ENCODE results near the gene CYP26B1. TPM values are rescaled to one million over a fixed set of nuclear protein-coding genes. Genes with fewer than 3 reads are reported as not detected.

The CYP26B1 gene
- total and polyA plus RNA-seq, 2 experiments from 2014 or later = 3.9 to 6.5 TPM

DNA sequence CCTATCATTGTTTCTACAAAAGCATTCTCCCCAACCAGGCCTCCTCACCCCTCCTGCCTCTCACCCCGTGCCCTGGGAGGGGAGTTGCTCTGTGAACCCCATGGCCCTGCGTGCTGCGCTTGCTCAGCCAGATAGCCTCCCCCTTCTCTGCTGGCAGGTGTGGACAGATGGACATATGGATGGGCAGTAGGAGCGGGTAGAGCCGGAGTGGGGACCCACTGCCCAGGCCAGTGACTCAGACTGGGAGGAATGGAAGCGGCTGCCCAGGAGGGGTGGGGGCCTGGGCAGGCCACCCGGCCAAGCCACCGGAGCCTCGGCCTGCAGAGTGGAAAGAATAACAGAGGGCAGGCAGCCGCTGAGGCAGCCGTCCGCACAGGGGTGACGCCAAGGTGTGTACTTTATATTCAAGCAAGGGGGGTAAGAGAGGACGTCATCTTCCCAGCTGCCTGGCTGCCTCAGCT, 8.7 kb downstream of the CYP26B1 start:
- WGBS (ENCODE audit: low lambda C conversion rate, missing lambda C conversion rate) = 82% methylated on average over 14 of the region's 14 CpGs

DNA sequence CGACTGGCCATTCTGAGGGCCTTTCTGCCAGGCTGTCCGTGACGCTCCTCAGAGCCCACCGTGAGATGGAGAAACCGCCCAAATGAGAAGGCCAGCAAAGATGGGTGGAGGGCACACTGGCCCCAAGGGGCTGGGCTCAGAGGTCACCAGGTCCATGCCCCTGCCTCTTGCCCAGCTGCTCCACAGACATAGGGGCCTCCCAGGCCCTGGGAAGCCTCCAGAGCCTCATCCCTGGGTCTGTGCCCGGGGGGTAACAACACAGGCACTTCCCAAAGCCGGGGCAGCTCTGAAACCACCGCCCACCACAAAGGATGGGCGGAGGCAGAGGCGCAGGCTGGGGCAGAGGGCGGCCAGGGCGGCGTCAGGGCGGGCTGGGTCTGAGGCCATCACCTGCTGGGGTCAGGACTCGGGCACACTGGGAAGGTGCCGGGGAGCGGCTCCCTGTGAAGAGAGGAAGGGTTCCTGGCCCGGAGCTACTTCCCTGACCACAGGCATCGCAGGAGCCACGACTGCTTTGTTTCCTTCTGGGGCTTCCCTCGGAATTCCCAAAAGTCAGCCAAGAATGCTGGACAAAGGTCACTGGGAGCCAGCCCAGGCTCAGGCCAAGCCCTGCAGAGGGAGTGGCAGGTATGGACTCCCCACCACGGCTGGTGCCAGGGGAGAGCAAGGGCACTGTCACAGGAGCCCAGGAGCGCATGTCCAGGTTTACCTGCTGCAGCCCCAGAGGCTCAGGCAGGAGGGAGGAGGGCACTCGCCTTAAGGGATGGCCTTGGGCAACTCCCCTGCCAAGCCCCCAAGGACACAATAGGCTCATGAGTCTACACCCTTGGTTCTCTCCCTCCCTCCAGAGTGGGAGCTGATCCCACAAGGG, 9.4 kb downstream of the CYP26B1 start:
- Histone ChIP-seq H3K4me1 (ENCODE audit: insufficient read depth) (peaks cover 8% of the 10 kb centered on the region), H3K27ac (no peak overlapping the region), H3K4me3 (no peak overlapping the region), H3K9me2 (replicated peaks; ENCODE audit: insufficient read depth) (no peaks in the 10 kb centered on the region), H3K79me2 (no peaks in the 10 kb centered on the region), H3K27me3 (peaks cover 11% of the 10 kb centered on the region), H3K4me2 (no peak overlapping the region), H4K20me1 (ENCODE audit: insufficient read depth, poor library complexity, severe bottlenecking) (no peaks in the 10 kb centered on the region), H3K9me3 (ENCODE audit: low read depth) (no peaks in the 10 kb centered on the region), H2AFZ (no peak overlapping the region), H3K36me3 (replicated peaks; ENCODE audit: insufficient read depth, low read depth) (no peaks in the 10 kb centered on the region)
- no peak for DNase-seq (ENCODE audit: low spot score)
- no peak for TF ChIP-seq EZH2 (IDR thresholded peaks at IDR 0.05; ENCODE audit: borderline replicate concordance)
- TF ChIP-seq CTCF (IDR thresholded peaks at IDR 0.05; ENCODE audit: poor library complexity) = no peak
- 72% methylated on average over 24 of the region's 24 CpGs for WGBS (ENCODE audit: low lambda C conversion rate, missing lambda C conversion rate)

More for the DNA sequence above, 8.7 kb downstream of the CYP26B1 start:
- Histone ChIP-seq H3K79me2 (no peaks in the 10 kb centered on the region), H3K9me3 (ENCODE audit: low read depth) (no peaks in the 10 kb centered on the region), H3K27me3 (peaks cover 18% of the 10 kb centered on the region), H3K4me1 (ENCODE audit: insufficient read depth) (peaks cover 15% of the 10 kb centered on the region), H3K4me2 (no peak overlapping the region), H4K20me1 (ENCODE audit: insufficient read depth, poor library complexity, severe bottlenecking) (no peaks in the 10 kb centered on the region), H2AFZ (no peak overlapping the region), H3K36me3 (replicated peaks; ENCODE audit: insufficient read depth, low read depth) (no peaks in the 10 kb centered on the region), H3K4me3 (no peak overlapping the region), H3K27ac (no peak overlapping the region), H3K9me2 (replicated peaks; ENCODE audit: insufficient read depth) (no peaks in the 10 kb centered on the region)
- TF ChIP-seq EZH2 (IDR thresholded peaks at IDR 0.05; ENCODE audit: borderline replicate concordance) (no peak), EZH2phosphoT487 (IDR thresholded peaks at IDR 0.05; ENCODE audit: low read depth, severe bottlenecking, unreplicated experiment) (no peak), CTCF (IDR thresholded peaks at IDR 0.05; ENCODE audit: poor library complexity) (no peak)
- no peak for DNase-seq (ENCODE audit: low spot score)

- 25% methylated on average over 10 of the region's 10 CpGs for WGBS (ENCODE audit: low lambda C conversion rate, missing lambda C conversion rate)
- peak; percentile 66 for DNase-seq (ENCODE audit: low spot score)
- H3K4me3 ChIP-seq = no peak overlapping the region
- no peaks in the 10 kb centered on the region for H3K9me3 ChIP-seq (ENCODE audit: low read depth)
- peaks cover 6% of the 10 kb centered on the region for H3K27me3 ChIP-seq
- peaks cover under 1% of the 10 kb centered on the region for H3K4me1 ChIP-seq (ENCODE audit: insufficient read depth)
- no peaks in the 10 kb centered on the region for H3K36me3 ChIP-seq (replicated peaks; ENCODE audit: insufficient read depth, low read depth)
- no peaks in the 10 kb centered on the region for H4K20me1 ChIP-seq (ENCODE audit: insufficient read depth, poor library complexity, severe bottlenecking)
- no peaks in the 10 kb centered on the region for H3K9me2 ChIP-seq (replicated peaks; ENCODE audit: insufficient read depth)
- no peak overlapping the region for H2AFZ ChIP-seq
- TF ChIP-seq CTCF (IDR thresholded peaks at IDR 0.05; ENCODE audit: poor library complexity) (peak; percentile 86), EZH2phosphoT487 (IDR thresholded peaks at IDR 0.05; ENCODE audit: low read depth, severe bottlenecking, unreplicated experiment) (no peak), EZH2 (IDR thresholded peaks at IDR 0.05; ENCODE audit: borderline replicate concordance) (no peak)
- H3K4me2 ChIP-seq = no peak overlapping the region
- no peaks in the 10 kb centered on the region for H3K79me2 ChIP-seq
- no peak overlapping the region for H3K27ac ChIP-seq
Observed at GRCh38 chr2:72137498-72138010, 10.1 kb downstream of the CYP26B1 start.
